Hepatocyte (in vitro differentiated cells): ENCODE data around the gene MFAP1. TPM values are rescaled to one million over a fixed set of nuclear protein-coding genes. Genes with fewer than 3 reads are reported as not detected.

Experiments
- DNase-seq: peaks from one replicate; pipeline ENCODE4 v3.0.0-alpha.2; 2016; ENCODE audit warnings: low spot score
- H2AFZ ChIP-seq: fragments of 200-600 bp; sonication (generic); 2 replicates; pipeline ENCODE4 v1.6.0; 2016; ENCODE audit warnings: antibody characterized with exemption, mild to moderate bottlenecking
- H3K27ac ChIP-seq: fragments of 200-600 bp; sonication (generic); 2 replicates; pipeline ENCODE4 v1.5.1; 2016; ENCODE audit warnings: mild to moderate bottlenecking
- H3K27me3 ChIP-seq: fragments of 200-600 bp; sonication (generic); 2 replicates; pipeline ENCODE4 v1.6.1; 2016
- H3K36me3 ChIP-seq: fragments of 200-600 bp; sonication (generic); replicated peaks from 2 replicates; pipeline ENCODE4 v1.5.1; 2016; ENCODE audit warnings: low read depth; ENCODE audit not compliant: insufficient read depth
- H3K4me1 ChIP-seq: fragments of 200-600 bp; sonication (generic); 2 replicates; pipeline ENCODE4 v1.5.1; 2016; ENCODE audit warnings: mild to moderate bottlenecking, moderate library complexity; ENCODE audit not compliant: insufficient read depth
- H3K4me2 ChIP-seq: fragments of 200-600 bp; sonication (generic); 2 replicates; pipeline ENCODE4 v1.6.0; 2016
- H3K4me3 ChIP-seq: fragments of 200-600 bp; sonication (generic); 2 replicates; pipeline ENCODE4 v1.5.1; 2016; ENCODE audit warnings: mild to moderate bottlenecking
- H3K79me2 ChIP-seq: fragments of 200-600 bp; sonication (generic); 2 replicates; pipeline ENCODE4 v1.6.0; 2017; ENCODE audit warnings: mild to moderate bottlenecking
- H3K9me2 ChIP-seq: fragments of 200-600 bp; sonication (generic); replicated peaks from 2 replicates; pipeline ENCODE4 v1.6.0; 2017; ENCODE audit warnings: mild to moderate bottlenecking; ENCODE audit not compliant: insufficient read depth
- H3K9me3 ChIP-seq: fragments of 200-600 bp; sonication (generic); 2 replicates; pipeline ENCODE4 v1.5.1; 2016; ENCODE audit warnings: low read depth, mild to moderate bottlenecking
- H4K20me1 ChIP-seq: fragments of 200-600 bp; sonication (generic); 2 replicates; pipeline ENCODE4 v1.6.0; 2016; ENCODE audit warnings: mild to moderate bottlenecking; ENCODE audit not compliant: insufficient read depth, poor library complexity, severe bottlenecking
- EZH2 ChIP-seq: fragments of 200-600 bp; sonication (generic); IDR thresholded peaks from 2 replicates; pipeline ENCODE4 v1.6.1; 2016; ENCODE audit warnings: antibody characterized with exemption, mild to moderate bottlenecking, borderline replicate concordance
- EZH2phosphoT487 ChIP-seq: fragments of 200-600 bp; sonication (generic); IDR thresholded peaks from one replicate; pipeline ENCODE4 v1.6.1; 2018; ENCODE audit warnings: antibody characterized with exemption, mild to moderate bottlenecking, low read depth, moderate library complexity; ENCODE audit not compliant: unreplicated experiment, severe bottlenecking
- WGBS: methylation state at CpG from one replicate; pipeline ENCODE4 v1.1.6; 2016; ENCODE audit warnings: low lambda C conversion rate; ENCODE audit errors: missing lambda C conversion rate; 5-methylcytosine and 5-hydroxymethylcytosine counted together
- polyA plus RNA-seq: library from polyadenylated mRNA; unstranded; fragments of >200 nt; fragmentation: Nextera tagmentation; extraction: Ambion mirVana; gene quantifications from 2 replicates; pipeline ENCODE4 v1.2.1, GENCODE V29; 2016
- total RNA-seq: library from RNA; depleted of rRNA; stranded (reverse); fragments of >200 nt; gene quantifications from 2 replicates; pipeline ENCODE4 v1.2.3, GENCODE V29; 2014
- TF ChIP-seq, protein P1 (sequence below): fragments of 200-600 bp; sonication (generic); IDR thresholded peaks from 2 replicates; pipeline ENCODE4 v1.5.1; 2016; ENCODE audit warnings: antibody characterized with exemption, mild to moderate bottlenecking; ENCODE audit not compliant: poor library complexity

MFAP1 gene, protein sequence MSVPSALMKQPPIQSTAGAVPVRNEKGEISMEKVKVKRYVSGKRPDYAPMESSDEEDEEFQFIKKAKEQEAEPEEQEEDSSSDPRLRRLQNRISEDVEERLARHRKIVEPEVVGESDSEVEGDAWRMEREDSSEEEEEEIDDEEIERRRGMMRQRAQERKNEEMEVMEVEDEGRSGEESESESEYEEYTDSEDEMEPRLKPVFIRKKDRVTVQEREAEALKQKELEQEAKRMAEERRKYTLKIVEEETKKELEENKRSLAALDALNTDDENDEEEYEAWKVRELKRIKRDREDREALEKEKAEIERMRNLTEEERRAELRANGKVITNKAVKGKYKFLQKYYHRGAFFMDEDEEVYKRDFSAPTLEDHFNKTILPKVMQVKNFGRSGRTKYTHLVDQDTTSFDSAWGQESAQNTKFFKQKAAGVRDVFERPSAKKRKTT
- total RNA-seq = 26.9 and 37.8 TPM in 2 replicates
- 30.9 and 36.9 TPM in 2 replicates for polyA plus RNA-seq

DNA sequence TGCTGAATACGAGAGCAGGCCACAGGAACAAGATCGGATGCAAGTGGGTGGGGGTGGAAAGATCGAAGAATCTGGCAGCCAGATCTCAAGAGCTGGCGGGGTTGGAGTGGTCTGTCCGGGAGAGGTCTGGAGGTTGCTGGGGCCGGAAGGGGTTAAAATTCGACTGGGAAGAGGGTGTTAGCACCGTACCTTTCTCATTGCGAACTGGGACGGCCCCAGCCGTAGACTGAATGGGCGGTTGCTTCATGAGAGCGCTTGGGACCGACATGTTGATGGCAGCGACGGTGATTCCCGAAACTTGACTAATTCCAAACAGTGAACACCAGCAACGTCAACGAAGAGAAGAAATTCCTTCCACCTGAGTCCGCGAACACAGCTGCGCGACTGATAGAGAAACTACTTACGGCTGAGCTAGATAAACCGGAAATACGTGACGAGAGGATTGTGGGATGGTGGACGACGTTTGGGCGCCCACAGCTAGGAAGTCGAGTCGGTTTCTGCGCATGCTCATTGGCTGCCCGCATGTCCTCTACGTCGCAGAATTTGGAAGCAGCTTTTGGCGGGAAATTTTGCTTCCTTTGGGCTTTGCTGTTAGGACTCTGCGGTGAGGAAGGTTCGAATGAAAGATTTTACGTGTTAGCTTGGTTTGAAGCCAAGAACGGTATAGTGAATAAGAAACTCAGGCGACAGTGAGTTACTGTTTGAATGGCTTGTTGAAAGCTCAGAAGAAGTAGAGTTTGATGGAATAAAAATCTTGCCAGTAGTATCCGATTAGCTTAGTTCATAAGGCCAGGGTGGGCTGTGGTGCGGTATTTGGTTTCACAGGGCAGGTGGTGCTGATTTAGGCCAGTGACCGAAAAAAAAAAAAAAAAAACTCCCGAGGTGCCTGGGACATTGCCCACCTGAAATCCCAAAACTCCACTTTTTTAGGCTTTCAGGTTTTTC, at the start of gene MFAP1:
Gene MFAP1, minus strand, starts transcription at position 389 of the 945 bp plus-strand sequence. Its CDS starts 121 bp downstream, at position 268.
- Histone ChIP-seq H3K4me1 (peaks cover 27% of the 10 kb centered on the region), H3K27ac (peak within 1 kb of the TSS; percentile 95), H3K79me2 (peaks cover 57% of the 10 kb centered on the region), H3K27me3 (no peaks in the 10 kb centered on the region), H3K4me2 (peak within 1 kb of the TSS; percentile 90), H3K9me2 (no peaks in the 10 kb centered on the region), H4K20me1 (no peaks in the 10 kb centered on the region), H3K9me3 (no peaks in the 10 kb centered on the region), H2AFZ (peak within 1 kb of the TSS; percentile 75), H3K4me3 (peak within 1 kb of the TSS; percentile 85), H3K36me3 (no peaks in the 10 kb centered on the region)
- peak; percentile 97 for DNase-seq
- 12% methylated on average over 46 of the region's 46 CpGs for WGBS
- TF ChIP-seq EZH2phosphoT487 = no peak

DNA sequence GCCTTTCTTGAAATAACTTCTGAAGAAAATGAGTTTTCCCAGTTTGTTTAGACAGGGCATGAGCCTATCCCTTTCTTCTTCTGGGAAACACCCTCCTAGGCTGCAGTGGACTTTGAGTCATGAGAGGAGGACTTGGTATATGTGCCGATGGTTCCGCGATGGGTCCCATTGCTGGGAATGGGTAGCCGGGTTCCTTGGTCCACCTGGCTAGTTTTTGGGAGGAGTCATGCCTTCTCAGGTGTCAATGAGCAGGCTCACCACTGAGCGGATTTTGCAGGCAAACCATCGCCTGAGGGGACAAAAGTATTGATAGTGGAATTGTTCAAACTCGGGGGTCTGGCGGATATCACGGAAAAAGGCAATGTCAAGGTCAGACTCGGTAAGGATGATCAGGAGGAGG, 49.2 kb upstream of the MFAP1 start:
- Histone ChIP-seq H3K9me2 (no peaks in the 10 kb centered on the region), H3K36me3 (no peaks in the 10 kb centered on the region), H3K4me2 (no peak overlapping the region), H3K4me3 (no peak overlapping the region), H4K20me1 (no peaks in the 10 kb centered on the region), H3K4me1 (no peaks in the 10 kb centered on the region), H3K27ac (no peak overlapping the region), H3K27me3 (no peaks in the 10 kb centered on the region), H3K79me2 (no peaks in the 10 kb centered on the region), H3K9me3 (no peaks in the 10 kb centered on the region), H2AFZ (no peak overlapping the region)
- WGBS = 95% methylated on average over 10 of the region's 10 CpGs
- TF ChIP-seq EZH2phosphoT487 (no peak), EZH2 (no peak)
- TF ChIP-seq, protein P1, sequence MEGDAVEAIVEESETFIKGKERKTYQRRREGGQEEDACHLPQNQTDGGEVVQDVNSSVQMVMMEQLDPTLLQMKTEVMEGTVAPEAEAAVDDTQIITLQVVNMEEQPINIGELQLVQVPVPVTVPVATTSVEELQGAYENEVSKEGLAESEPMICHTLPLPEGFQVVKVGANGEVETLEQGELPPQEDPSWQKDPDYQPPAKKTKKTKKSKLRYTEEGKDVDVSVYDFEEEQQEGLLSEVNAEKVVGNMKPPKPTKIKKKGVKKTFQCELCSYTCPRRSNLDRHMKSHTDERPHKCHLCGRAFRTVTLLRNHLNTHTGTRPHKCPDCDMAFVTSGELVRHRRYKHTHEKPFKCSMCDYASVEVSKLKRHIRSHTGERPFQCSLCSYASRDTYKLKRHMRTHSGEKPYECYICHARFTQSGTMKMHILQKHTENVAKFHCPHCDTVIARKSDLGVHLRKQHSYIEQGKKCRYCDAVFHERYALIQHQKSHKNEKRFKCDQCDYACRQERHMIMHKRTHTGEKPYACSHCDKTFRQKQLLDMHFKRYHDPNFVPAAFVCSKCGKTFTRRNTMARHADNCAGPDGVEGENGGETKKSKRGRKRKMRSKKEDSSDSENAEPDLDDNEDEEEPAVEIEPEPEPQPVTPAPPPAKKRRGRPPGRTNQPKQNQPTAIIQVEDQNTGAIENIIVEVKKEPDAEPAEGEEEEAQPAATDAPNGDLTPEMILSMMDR = no peak
- DNase-seq = no peak

DNA sequence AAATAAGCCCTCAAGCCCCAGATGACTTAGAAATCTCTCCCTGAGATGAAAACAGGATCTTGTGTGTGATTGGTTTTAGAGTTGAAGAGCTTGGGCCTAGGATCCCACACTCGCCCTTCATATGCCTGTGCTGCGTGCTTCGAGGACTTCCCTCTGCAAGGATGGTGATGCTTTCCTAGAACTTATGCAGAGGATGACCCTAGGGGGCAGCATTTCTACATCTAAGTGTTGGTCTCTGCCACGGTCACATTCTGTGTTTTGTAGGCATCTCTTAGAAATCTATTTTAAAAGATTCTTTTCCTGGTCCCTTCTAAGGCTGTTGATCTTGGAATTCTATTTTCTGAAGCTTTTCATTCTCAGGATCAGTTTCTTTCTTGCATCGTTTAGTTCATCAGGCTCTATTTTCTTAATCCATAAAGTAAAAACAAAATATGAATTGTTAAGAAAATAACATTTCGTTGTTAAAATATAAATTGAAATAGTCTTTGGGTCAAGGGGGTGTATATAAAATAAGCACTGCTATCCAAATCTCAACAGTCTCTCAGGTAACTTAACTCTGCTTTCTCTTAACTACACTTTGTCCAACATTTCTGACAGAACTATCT, 48.0 kb upstream of the MFAP1 start:
- TF ChIP-seq EZH2 (no peak), EZH2phosphoT487 (no peak)
- TF ChIP-seq, protein P1 = peak; percentile 74
- H3K27me3 ChIP-seq = no peaks in the 10 kb centered on the region
- no peak overlapping the region for H3K4me3 ChIP-seq
- WGBS = 66% methylated on average over 6 of the region's 6 CpGs
- no peaks in the 10 kb centered on the region for H3K9me3 ChIP-seq
- no peaks in the 10 kb centered on the region for H3K9me2 ChIP-seq
- H3K27ac ChIP-seq = no peak overlapping the region
- peak; percentile 88 for DNase-seq
- no peaks in the 10 kb centered on the region for H3K4me1 ChIP-seq
- no peaks in the 10 kb centered on the region for H3K36me3 ChIP-seq
- H4K20me1 ChIP-seq = no peaks in the 10 kb centered on the region
- H2AFZ ChIP-seq = no peak overlapping the region
- H3K79me2 ChIP-seq = no peaks in the 10 kb centered on the region
- no peak overlapping the region for H3K4me2 ChIP-seq
